Prostate gland (tissue), 2 donors: ENCODE data around the gene ATG4B.

ENCODE experiments used
- CTCF ChIP-seq, 4 experiments: fragments of 200-600 bp in 2 of 4; fragments of 450-650 bp in 2 of 4; sonication (generic) in 2 of 4; IDR thresholded peaks; 1 replicate in 3 of 4; 2 replicates in 1 of 4; pipeline ENCODE4 v1.5.1; 2016 to 2019; ENCODE audit warnings: antibody characterized with exemption in 4 of 4, mild to moderate bottlenecking in 2 of 4, moderate library complexity in 2 of 4
- POLR2A ChIP-seq: fragments of 450-650 bp; IDR thresholded peaks from one replicate; pipeline ENCODE4 v1.6.1; 2016; ENCODE audit warnings: antibody characterized with exemption, mild to moderate bottlenecking
- POLR2AphosphoS5 ChIP-seq: sonication (generic); formaldehyde crosslinking; IDR thresholded peaks from one replicate; pipeline ENCODE4 v1.6.1; 2017; ENCODE audit warnings: antibody characterized with exemption

GRCh38 chr2:241612156-241613016 lies 25.1 kb upstream of the ATG4B start:
- TF ChIP-seq CTCF (IDR thresholded peaks at IDR 0.05) = no peak
- no peak for TF ChIP-seq POLR2A
- TF ChIP-seq POLR2AphosphoS5 = no peak
